K562 (cell line): Measurements from ENCODE around the gene TAF10. TPM values are rescaled to one million over a fixed set of nuclear protein-coding genes. Genes with fewer than 3 reads are reported as not detected.

Experiments
- ASH1L ChIP-seq: fragments of 450-650 bp; IDR thresholded peaks from 2 replicates; pipeline ENCODE4 v1.6.1; 2018; ENCODE audit warnings: borderline replicate concordance, mild to moderate bottlenecking, low read depth; ENCODE audit not compliant: partially characterized antibody
- DACH1 ChIP-seq: fragments of 450-650 bp; IDR thresholded peaks from 2 replicates; pipeline ENCODE4 v1.6.1; 2018; ENCODE audit not compliant: partially characterized antibody
- DLX4 ChIP-seq: fragments of 250-450 bp; sonication (Bioruptor Pico); IDR thresholded peaks from 2 replicates; pipeline ENCODE4 v1.6.1; 2021; ENCODE audit warnings: mild to moderate bottlenecking
- ELF2 ChIP-seq: fragments of 250-450 bp; sonication (Bioruptor Pico); IDR thresholded peaks from 2 replicates; pipeline ENCODE4 v1.5.0; 2021; ENCODE audit warnings: mild to moderate bottlenecking
- ETV6 ChIP-seq, 3 experiments: fragments of 150-350 bp in 1 of 3; sonication (generic) in 1 of 3; formaldehyde crosslinking in 1 of 3; IDR thresholded peaks; 2 replicates each; pipeline versions ENCODE4 v1.6.1 to v1.8.0; 2014 to 2022; ENCODE audit warnings: borderline replicate concordance in 2 of 3, low read depth in 2 of 3, antibody characterized with exemption in 1 of 3, low read length in 1 of 3, mild to moderate bottlenecking in 1 of 3, missing genetic modification reagents in 1 of 3
- FOXA3 ChIP-seq, 2 experiments: fragments of 450-650 bp in 1 of 2; sonication (generic) in 1 of 2; formaldehyde crosslinking; IDR thresholded peaks in 1 of 2; conservative IDR thresholded peaks in 1 of 2; 2 replicates each; pipeline versions ENCODE4 v1.4.0 to v1.8.0; 2020 to 2022; ENCODE audit warnings: mild to moderate bottlenecking in 2 of 2, missing genetic modification reagents in 1 of 2
- GABPB2 ChIP-seq: fragments of 250-450 bp; sonication (Bioruptor Pico); conservative IDR thresholded peaks from 2 replicates; pipeline ENCODE4 v1.5.1; 2021; ENCODE audit warnings: mild to moderate bottlenecking
- GATAD2B ChIP-seq: fragments of 450-650 bp; IDR thresholded peaks from 2 replicates; pipeline ENCODE4 v1.6.1; 2017; ENCODE audit warnings: mild to moderate bottlenecking, borderline replicate concordance
- GTF2B ChIP-seq: IDR thresholded peaks from 2 replicates; pipeline ENCODE4 v1.6.1; 2011; ENCODE audit not compliant: insufficient read length; ENCODE audit errors: extremely low read depth
- HNRNPH1 ChIP-seq: fragments of 200-400 bp; formaldehyde crosslinking; optimal IDR thresholded peaks from 2 replicates; pipeline ENCODE3; 2017; ENCODE audit warnings: low read depth, mild to moderate bottlenecking, low read length, moderate library complexity
- HOMEZ ChIP-seq: fragments of 250-450 bp; sonication (Bioruptor Pico); IDR thresholded peaks from 2 replicates; pipeline ENCODE4 v1.4.0; 2020; ENCODE audit warnings: mild to moderate bottlenecking, moderate library complexity
- IRF2 ChIP-seq: sonication (generic); formaldehyde crosslinking; IDR thresholded peaks from 2 replicates; pipeline ENCODE4 v1.8.1; 2022; ENCODE audit warnings: mild to moderate bottlenecking, missing genetic modification reagents
- MAX ChIP-seq: sonication (generic); formaldehyde crosslinking; IDR thresholded peaks from 2 replicates; pipeline ENCODE4 v1.9.0; 2022; ENCODE audit warnings: mild to moderate bottlenecking, missing genetic modification reagents
- NCOA4 ChIP-seq: fragments of 450-650 bp; IDR thresholded peaks from 2 replicates; pipeline ENCODE4 v1.6.1; 2018; ENCODE audit warnings: mild to moderate bottlenecking; ENCODE audit not compliant: partially characterized antibody
- POLR2A ChIP-seq: fragments of 450-650 bp; conservative IDR thresholded peaks from 2 replicates; pipeline ENCODE4 v1.6.1; 2016
- PURB ChIP-seq: sonication (generic); formaldehyde crosslinking; IDR thresholded peaks from 2 replicates; pipeline ENCODE4 v1.9.0; 2021; ENCODE audit warnings: low read depth, mild to moderate bottlenecking, missing genetic modification reagents
- SNRNP70 ChIP-seq: fragments of 200-400 bp; formaldehyde crosslinking; optimal IDR thresholded peaks from 2 replicates; pipeline ENCODE3; 2017; ENCODE audit warnings: low read depth, low read length
- SPI1 ChIP-seq: IDR thresholded peaks from 2 replicates; pipeline ENCODE4 v1.6.1; 2011; ENCODE audit warnings: low read depth, low read length, control low read depth, borderline replicate concordance
- SRSF1 ChIP-seq: fragments of 200-400 bp; formaldehyde crosslinking; IDR thresholded peaks from 2 replicates; pipeline ENCODE4 v1.6.1; 2017; ENCODE audit warnings: mild to moderate bottlenecking, low read depth, low read length, moderate library complexity
- STAG1 ChIP-seq: sonication (generic); formaldehyde crosslinking; IDR thresholded peaks from 2 replicates; pipeline ENCODE4 v1.5.0; 2020; ENCODE audit warnings: missing genetic modification reagents, borderline replicate concordance
- ZC3H8 ChIP-seq: fragments of 450-650 bp; IDR thresholded peaks from 2 replicates; pipeline ENCODE4 v1.6.1; 2017
- ZNF121 ChIP-seq: sonication (generic); formaldehyde crosslinking; conservative IDR thresholded peaks from 2 replicates; pipeline ENCODE4 v1.8.0; 2022; ENCODE audit warnings: missing genetic modification reagents
- ZNF212 ChIP-seq: fragments of 450-650 bp; formaldehyde crosslinking; IDR thresholded peaks from 2 replicates; pipeline ENCODE4 v1.4.0; 2020; ENCODE audit warnings: mild to moderate bottlenecking
- ZNF408 ChIP-seq: fragments of 250-450 bp; sonication (Bioruptor Pico); IDR thresholded peaks from 2 replicates; pipeline ENCODE4 v1.4.0; 2020; ENCODE audit warnings: low read depth, mild to moderate bottlenecking, moderate library complexity
- ZNF431 ChIP-seq: sonication (generic); formaldehyde crosslinking; IDR thresholded peaks from 2 replicates; pipeline ENCODE4 v1.8.0; 2022; ENCODE audit warnings: mild to moderate bottlenecking, missing genetic modification reagents
- ZNF75A ChIP-seq: fragments of 450-650 bp; formaldehyde crosslinking; IDR thresholded peaks from 2 replicates; pipeline ENCODE4 v1.4.0; 2020; ENCODE audit warnings: mild to moderate bottlenecking
- ZNF778 ChIP-seq: fragments of 450-650 bp; formaldehyde crosslinking; IDR thresholded peaks from 2 replicates; pipeline ENCODE4 v1.4.0; 2020; ENCODE audit warnings: mild to moderate bottlenecking, moderate library complexity
- polyA plus RNA-seq, 8 experiments: library from polyadenylated mRNA; depleted of rRNA in 4 of 8; stranded (reverse) in 5 of 8; unstranded in 3 of 8; fragments of >200 nt; fragmentation: Nextera tagmentation in 2 of 8; fragmentation: Illumina TruSeq in 1 of 8; extraction: Ambion mirVana in 2 of 8; extraction: Trizol in 1 of 8; gene quantifications; 2 replicates each; pipeline versions ENCODE4 v1.2.1 to v1.2.3, GENCODE V29; 2011 to 2014; ENCODE audit warnings: inconsistent platforms in 1 of 8, missing spikeins in 1 of 8
- total RNA-seq, 7 experiments: library from RNA; depleted of rRNA in 6 of 7; stranded (reverse); fragments of >200 nt in 6 of 7; fragmentation: Illumina TruSeq in 2 of 7; extraction: Trizol in 2 of 7; gene quantifications; 2 replicates each; pipeline versions ENCODE4 v1.2.1 to v1.2.3, GENCODE V29; 2011 to 2021; ENCODE audit warnings: low replicate concordance in 1 of 7

TAF10 gene
- total and polyA plus RNA-seq, 9 of the 15 experiments (the other 6 are each of a cell fraction or from before 2014, with no cell fraction given), result 19.5 to 197 (median 121) TPM

- TF ChIP-seq ZNF431 (CRISPR knock-in tag) (no peak), DLX4 (CRISPR knock-in tag) (no peak), ZNF75A (CRISPR knock-in tag) (no peak), ELF2 (0 out of 2 replicates have a peak, but pooled peaks have one; percentile 13), FOXA3 (CRISPR knock-in tag; conservative IDR thresholded peaks at IDR 0.05 in 1 of 2, IDR thresholded peaks at IDR 0.05 in 1 of 2) (no peak), ZNF778 (CRISPR knock-in tag) (no peak), HOMEZ (no peak), IRF2 (CRISPR knock-in tag) (no peak), DACH1 (no peak), POLR2A (peak; percentile 65), ZNF212 (CRISPR knock-in tag) (0 out of 2 replicates have a peak, but pooled peaks have one; percentile 18), ZNF121 (CRISPR knock-in tag) (no peak), ASH1L (no peak), GTF2B (no peak), PURB (CRISPR knock-in tag) (no peak), SPI1 (no peak), GABPB2 (CRISPR knock-in tag) (no peak), ZC3H8 (no peak), HNRNPH1 (no peak), ETV6 (IDR thresholded peaks at IDR 0.05; ENCODE audit: borderline replicate concordance in 1 of 2, low read depth in 2 of 2, low read length in 1 of 2) (no peak), ETV6 (CRISPR knock-in tag; IDR thresholded peaks at IDR 0.05; ENCODE audit: borderline replicate concordance) (no peak), STAG1 (CRISPR knock-in tag) (no peak), GATAD2B (no peak), NCOA4 (no peak), SNRNP70 (no peak), ZNF408 (CRISPR knock-in tag) (no peak), SRSF1 (no peak), MAX (CRISPR knock-in tag) (0 out of 2 replicates have a peak, but pooled peaks have one; percentile 48)
These were observed 689 bp downstream of the TAF10 start (continued) for GRCh38 chr11:6611092-6611962.
